Keratinocyte (primary cell): ENCODE data around the gene CYP17A1.
"Not testable (repeated sequence)": the region's sequence is repeated elsewhere in the genome, so short reads cannot be mapped to it uniquely, and the experiment has no call there.

Source experiments
- CTCF ChIP-seq, 3 experiments: IDR thresholded peaks in 1 of 3; conservative IDR thresholded peaks in 1 of 3; optimal IDR thresholded peaks in 1 of 3; 2 replicates in 2 of 3; 3 replicates in 1 of 3; pipeline versions ENCODE3 to v1.5.1; 2011; ENCODE audit warnings: low read length in 3 of 3, mild to moderate bottlenecking in 3 of 3, moderate library complexity in 2 of 3, control low read depth in 1 of 3, inconsistent platforms in 1 of 3; ENCODE audit not compliant: insufficient read depth in 2 of 3; ENCODE audit errors: extremely low read depth in 1 of 3
- EZH2 ChIP-seq: IDR thresholded peaks from one replicate; pipeline ENCODE4 v1.6.1; 2012; ENCODE audit warnings: inconsistent platforms, mild to moderate bottlenecking, low read length, moderate library complexity

- not testable (repeated sequence) for TF ChIP-seq CTCF (optimal IDR thresholded peaks at IDR 0.05 in 1 of 3, IDR thresholded peaks at IDR 0.05 in 1 of 3, conservative IDR thresholded peaks at IDR 0.05 in 1 of 3; ENCODE audit: extremely low read depth in 1 of 3, insufficient read depth in 2 of 3, low read length in 3 of 3); EZH2
These were observed 16.0 kb upstream of the CYP17A1 start for GRCh38 chr10:102853237-102853636.
